K562 (cell line): ENCODE results near the gene SLC7A4. TPM values are rescaled to one million over a fixed set of nuclear protein-coding genes. Genes with fewer than 3 reads are reported as not detected.

Experiments
- CHD2 ChIP-seq: IDR thresholded peaks from 2 replicates; pipeline ENCODE4 v1.6.1; 2011; ENCODE audit warnings: low read depth, low read length
- GATA2 ChIP-seq: sonication (generic); formaldehyde crosslinking; IDR thresholded peaks from 2 replicates; pipeline ENCODE4 v1.4.0; 2020; ENCODE audit warnings: mild to moderate bottlenecking, missing genetic modification reagents
- HMG20B ChIP-seq: fragments of 250-450 bp; sonication (Bioruptor Pico); IDR thresholded peaks from 2 replicates; pipeline ENCODE4 v1.5.0; 2021; ENCODE audit warnings: mild to moderate bottlenecking
- IFI16 ChIP-seq: fragments of 250-450 bp; sonication (Bioruptor Pico); IDR thresholded peaks from 2 replicates; pipeline ENCODE4 v2.1.2; 2022; ENCODE audit warnings: mild to moderate bottlenecking, inconsistent platforms
- KLF16 ChIP-seq: IDR thresholded peaks from 2 replicates; pipeline ENCODE4 v1.6.1; 2016; ENCODE audit warnings: antibody characterized with exemption
- ZNF41 ChIP-seq: fragments of 250-450 bp; sonication (Bioruptor Pico); conservative IDR thresholded peaks from 2 replicates; pipeline ENCODE4 v1.4.0; 2020; ENCODE audit warnings: mild to moderate bottlenecking
- ZNF592 ChIP-seq: fragments of 450-650 bp; IDR thresholded peaks from 2 replicates; pipeline ENCODE4 v1.6.1; 2017; ENCODE audit warnings: antibody characterized with exemption, mild to moderate bottlenecking
- ZNF785 ChIP-seq: fragments of 250-450 bp; sonication (Bioruptor Pico); IDR thresholded peaks from 2 replicates; pipeline ENCODE4 v1.4.0; 2020; ENCODE audit warnings: mild to moderate bottlenecking
- polyA plus RNA-seq, 8 experiments: library from polyadenylated mRNA; depleted of rRNA in 4 of 8; stranded (reverse) in 5 of 8; unstranded in 3 of 8; fragments of >200 nt; fragmentation: Nextera tagmentation in 2 of 8; fragmentation: Illumina TruSeq in 1 of 8; extraction: Ambion mirVana in 2 of 8; extraction: Trizol in 1 of 8; gene quantifications; 2 replicates each; pipeline versions ENCODE4 v1.2.1 to v1.2.3, GENCODE V29; 2011 to 2014; ENCODE audit warnings: inconsistent platforms in 1 of 8, missing spikeins in 1 of 8
- total RNA-seq, 7 experiments: library from RNA; depleted of rRNA in 6 of 7; stranded (reverse); fragments of >200 nt in 6 of 7; fragmentation: Illumina TruSeq in 2 of 7; extraction: Trizol in 2 of 7; gene quantifications; 2 replicates each; pipeline versions ENCODE4 v1.2.1 to v1.2.3, GENCODE V29; 2011 to 2021; ENCODE audit warnings: low replicate concordance in 1 of 7
- TF ChIP-seq, protein P1 (sequence below): fragments of 450-650 bp; IDR thresholded peaks from 2 replicates; pipeline ENCODE4 v1.6.1; 2017; ENCODE audit warnings: mild to moderate bottlenecking, moderate library complexity
- TF ChIP-seq, protein P2 (sequence below): fragments of 250-450 bp; sonication (Bioruptor Pico); IDR thresholded peaks from 2 replicates; pipeline ENCODE4 v1.4.0; 2020
- TF ChIP-seq, protein P3 (sequence below), 2 experiments: fragments of 450-650 bp; formaldehyde crosslinking in 1 of 2; IDR thresholded peaks; 2 replicates each; pipeline versions ENCODE4 v1.4.0 to v1.6.1; 2014 to 2020; ENCODE audit warnings: mild to moderate bottlenecking in 2 of 2, borderline replicate concordance in 1 of 2, low read depth in 1 of 2

SLC7A4 gene
- total and polyA plus RNA-seq, 9 of the 15 experiments (the other 6 are each of a cell fraction or from before 2014, with no cell fraction given), result not detected

DNA sequence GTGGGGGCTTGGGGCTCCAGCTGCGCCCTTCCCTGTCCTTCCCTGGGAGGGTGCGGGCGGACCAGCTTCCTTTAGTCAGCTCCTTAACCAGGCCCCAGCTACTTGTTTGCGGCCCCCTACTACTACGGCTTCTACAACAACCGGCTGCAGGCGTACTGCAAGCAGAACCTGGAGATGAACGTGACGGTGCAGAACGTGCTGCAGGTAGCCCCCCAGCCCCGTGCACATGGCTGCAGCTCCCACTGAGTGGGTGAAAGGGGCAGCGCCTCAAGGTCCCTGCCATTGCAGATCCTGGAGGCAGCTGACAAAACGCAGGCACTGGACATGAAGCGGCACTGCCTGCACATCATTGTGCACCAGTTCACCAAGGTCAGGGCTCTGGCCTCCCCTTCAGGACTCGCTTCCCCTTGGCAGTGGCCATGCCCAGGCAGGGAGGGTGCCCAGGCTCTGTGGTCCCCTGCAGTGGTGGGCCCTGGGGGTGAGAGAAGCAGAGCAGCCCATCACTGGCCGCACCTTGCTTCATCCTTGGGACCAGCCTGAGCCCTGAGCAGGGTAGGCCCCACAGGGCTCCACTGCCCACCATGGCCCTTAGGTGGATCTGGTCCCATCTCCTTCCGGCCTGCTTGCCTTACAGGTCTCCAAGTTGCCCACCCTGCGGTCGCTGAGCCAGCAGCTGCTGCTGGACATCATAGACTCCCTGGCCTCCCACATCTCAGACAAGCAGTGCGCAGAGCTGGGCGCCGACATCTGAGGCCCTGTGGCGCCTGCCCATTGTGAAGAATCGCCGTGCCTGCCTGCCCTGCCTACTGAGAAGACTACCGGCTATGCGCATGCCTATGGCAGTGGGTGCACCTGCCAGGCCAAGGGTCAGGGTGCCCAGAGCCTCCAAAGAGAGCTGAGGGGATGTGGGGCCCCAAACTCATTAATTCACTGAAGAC, 35.5 kb downstream of the SLC7A4 start (continued):
- TF ChIP-seq, protein P1, sequence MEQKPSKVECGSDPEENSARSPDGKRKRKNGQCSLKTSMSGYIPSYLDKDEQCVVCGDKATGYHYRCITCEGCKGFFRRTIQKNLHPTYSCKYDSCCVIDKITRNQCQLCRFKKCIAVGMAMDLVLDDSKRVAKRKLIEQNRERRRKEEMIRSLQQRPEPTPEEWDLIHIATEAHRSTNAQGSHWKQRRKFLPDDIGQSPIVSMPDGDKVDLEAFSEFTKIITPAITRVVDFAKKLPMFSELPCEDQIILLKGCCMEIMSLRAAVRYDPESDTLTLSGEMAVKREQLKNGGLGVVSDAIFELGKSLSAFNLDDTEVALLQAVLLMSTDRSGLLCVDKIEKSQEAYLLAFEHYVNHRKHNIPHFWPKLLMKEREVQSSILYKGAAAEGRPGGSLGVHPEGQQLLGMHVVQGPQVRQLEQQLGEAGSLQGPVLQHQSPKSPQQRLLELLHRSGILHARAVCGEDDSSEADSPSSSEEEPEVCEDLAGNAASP, result no peak
- TF ChIP-seq KLF16 (no peak), HMG20B (no peak), ZNF41 (peak; percentile 49; the same call in 1 of the 2 replicates), GATA2 (CRISPR knock-in tag) (no peak), CHD2 (0 out of 2 replicates have a peak, but pooled peaks have one; percentile 3), IFI16 (CRISPR knock-in tag) (0 out of 2 replicates have a peak, but pooled peaks have one; percentile 29), ZNF592 (no peak), ZNF785 (CRISPR knock-in tag) (no peak)
- TF ChIP-seq, protein P2, sequence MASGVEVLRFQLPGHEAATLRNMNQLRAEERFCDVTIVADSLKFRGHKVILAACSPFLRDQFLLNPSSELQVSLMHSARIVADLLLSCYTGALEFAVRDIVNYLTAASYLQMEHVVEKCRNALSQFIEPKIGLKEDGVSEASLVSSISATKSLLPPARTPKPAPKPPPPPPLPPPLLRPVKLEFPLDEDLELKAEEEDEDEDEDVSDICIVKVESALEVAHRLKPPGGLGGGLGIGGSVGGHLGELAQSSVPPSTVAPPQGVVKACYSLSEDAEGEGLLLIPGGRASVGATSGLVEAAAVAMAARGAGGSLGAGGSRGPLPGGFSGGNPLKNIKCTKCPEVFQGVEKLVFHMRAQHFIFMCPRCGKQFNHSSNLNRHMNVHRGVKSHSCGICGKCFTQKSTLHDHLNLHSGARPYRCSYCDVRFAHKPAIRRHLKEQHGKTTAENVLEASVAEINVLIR (CRISPR knock-in tag), result no peak
- TF ChIP-seq, protein P3, sequence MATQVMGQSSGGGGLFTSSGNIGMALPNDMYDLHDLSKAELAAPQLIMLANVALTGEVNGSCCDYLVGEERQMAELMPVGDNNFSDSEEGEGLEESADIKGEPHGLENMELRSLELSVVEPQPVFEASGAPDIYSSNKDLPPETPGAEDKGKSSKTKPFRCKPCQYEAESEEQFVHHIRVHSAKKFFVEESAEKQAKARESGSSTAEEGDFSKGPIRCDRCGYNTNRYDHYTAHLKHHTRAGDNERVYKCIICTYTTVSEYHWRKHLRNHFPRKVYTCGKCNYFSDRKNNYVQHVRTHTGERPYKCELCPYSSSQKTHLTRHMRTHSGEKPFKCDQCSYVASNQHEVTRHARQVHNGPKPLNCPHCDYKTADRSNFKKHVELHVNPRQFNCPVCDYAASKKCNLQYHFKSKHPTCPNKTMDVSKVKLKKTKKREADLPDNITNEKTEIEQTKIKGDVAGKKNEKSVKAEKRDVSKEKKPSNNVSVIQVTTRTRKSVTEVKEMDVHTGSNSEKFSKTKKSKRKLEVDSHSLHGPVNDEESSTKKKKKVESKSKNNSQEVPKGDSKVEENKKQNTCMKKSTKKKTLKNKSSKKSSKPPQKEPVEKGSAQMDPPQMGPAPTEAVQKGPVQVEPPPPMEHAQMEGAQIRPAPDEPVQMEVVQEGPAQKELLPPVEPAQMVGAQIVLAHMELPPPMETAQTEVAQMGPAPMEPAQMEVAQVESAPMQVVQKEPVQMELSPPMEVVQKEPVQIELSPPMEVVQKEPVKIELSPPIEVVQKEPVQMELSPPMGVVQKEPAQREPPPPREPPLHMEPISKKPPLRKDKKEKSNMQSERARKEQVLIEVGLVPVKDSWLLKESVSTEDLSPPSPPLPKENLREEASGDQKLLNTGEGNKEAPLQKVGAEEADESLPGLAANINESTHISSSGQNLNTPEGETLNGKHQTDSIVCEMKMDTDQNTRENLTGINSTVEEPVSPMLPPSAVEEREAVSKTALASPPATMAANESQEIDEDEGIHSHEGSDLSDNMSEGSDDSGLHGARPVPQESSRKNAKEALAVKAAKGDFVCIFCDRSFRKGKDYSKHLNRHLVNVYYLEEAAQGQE (IDR thresholded peaks at IDR 0.05; ENCODE audit: borderline replicate concordance), result no peak
- TF ChIP-seq, protein P3 (CRISPR knock-in tag; IDR thresholded peaks at IDR 0.05; ENCODE audit: low read depth), result 0 out of 2 replicates have a peak, but pooled peaks have one; percentile 11
